ENCODE results near the gene B4GALT2. TPM values are rescaled to one million over a fixed set of nuclear protein-coding genes. Genes with fewer than 3 reads are reported as not detected.

The B4GALT2 gene
- total and polyA plus RNA-seq, 10 of the 15 experiments (the other 5 are each of a cell fraction or from before 2014, with no cell fraction given): 0.98 to 61.0 (median 23.4) TPM

GRCh38 chr1:43976045-43976444, 3.0 kb upstream of the B4GALT2 start:
- FAIRE-seq: no peak
- POLR2A ChIA-PET: interaction anchor here (0.9 to 3.8 kb wide), 4 partner anchors 15 to 46 kb away, joined by 3 to 18 read pairs (median 6); partner anchors contain the start of genes CCDC24 and IPO13
- 77% methylated on average over 4 of the region's 4 CpGs for WGBS (ENCODE audit: insufficient coverage, insufficient replicate concordance, low lambda C conversion rate, missing lambda C conversion rate)
- H4K20me1 ChIP-seq (ENCODE audit: control insufficient read depth, insufficient read depth): no peaks in the 10 kb centered on the region
- intact Hi-C loops (cut with micrococcal nuclease; ENCODE audit: unreplicated experiment) (no loop called here), in situ Hi-C loops (cut with MboI) (no loop called here)
- H3K9ac ChIP-seq (ENCODE audit: control insufficient read depth, insufficient read depth, low read length): peak overlapping the region; percentile 88
- TF ChIP-seq SMAD1 (IDR thresholded peaks at IDR 0.05; ENCODE audit: low read depth, partially characterized antibody) (no peak), CTCF (IDR thresholded peaks at IDR 0.05 in 2 of 3, conservative IDR thresholded peaks at IDR 0.05 in 1 of 3; ENCODE audit: control insufficient read depth in 2 of 3, extremely low read depth in 1 of 3, insufficient read depth in 1 of 3, low read depth in 3 of 3, low read length in 3 of 3) (0 out of 6 replicates have a peak, but pooled peaks of 1 of the 3 experiments have one; percentile 22)
- H3K27me3 ChIP-seq (replicated peaks in 1 of 2; ENCODE audit: control insufficient read depth in 2 of 2, insufficient read depth in 2 of 2, low read length in 1 of 2): no peaks in the 10 kb centered on the region
- SMC1A ChIA-PET (ENCODE audit: uncharacterized antibody, unreplicated experiment): interaction anchor here (0.9 to 1.5 kb wide), 4 partner anchors 15 to 41 kb away, joined by 3 to 4 read pairs (median 3); no protein-coding TSS in a partner anchor
- no TSS peak for BruUV-seq (replicated peaks)
- H3K27ac ChIP-seq (ENCODE audit: control insufficient read depth, insufficient read depth): peak overlapping the region; percentile 73
- ATAC-seq: no peak
- no peak for DNase-seq (ENCODE audit: low read depth, low spot score)
- peak overlapping the region; percentile 84 for H3K4me2 ChIP-seq (ENCODE audit: control insufficient read depth, insufficient read depth)
- H3K9me3 ChIP-seq (replicated peaks; ENCODE audit: control insufficient read depth, insufficient read depth, low read length): no peaks in the 10 kb centered on the region
- CTCF ChIA-PET: interaction anchor here (0.6 to 1.0 kb wide), 4 partner anchors 13 to 62 kb away, joined by 3 to 4 read pairs (median 3); no protein-coding TSS in a partner anchor
- H3K4me3 ChIP-seq: peak overlapping the region; percentile 95
- H3K4me1 ChIP-seq (ENCODE audit: control insufficient read depth, insufficient read depth, low read length): peaks cover 33% of the 10 kb centered on the region
- peaks cover 11 to 15% of the 10 kb centered on the region in 2 experiments for H3K36me3 ChIP-seq (ENCODE audit: control insufficient read depth in 2 of 2, insufficient read depth in 2 of 2, low read length in 1 of 2)
- RAD21 ChIA-PET (ENCODE audit: unreplicated experiment): interaction anchor here (1.5 to 3.0 kb wide), 2 partner anchors 14 to 212 kb away, joined by 4 to 10 read pairs; no protein-coding TSS in a partner anchor
- H3K79me2 ChIP-seq (ENCODE audit: control insufficient read depth, insufficient read depth, low read length): peaks cover 49% of the 10 kb centered on the region
- H2AFZ ChIP-seq (ENCODE audit: control insufficient read depth, low read depth, low read length): no peak overlapping the region

DNA sequence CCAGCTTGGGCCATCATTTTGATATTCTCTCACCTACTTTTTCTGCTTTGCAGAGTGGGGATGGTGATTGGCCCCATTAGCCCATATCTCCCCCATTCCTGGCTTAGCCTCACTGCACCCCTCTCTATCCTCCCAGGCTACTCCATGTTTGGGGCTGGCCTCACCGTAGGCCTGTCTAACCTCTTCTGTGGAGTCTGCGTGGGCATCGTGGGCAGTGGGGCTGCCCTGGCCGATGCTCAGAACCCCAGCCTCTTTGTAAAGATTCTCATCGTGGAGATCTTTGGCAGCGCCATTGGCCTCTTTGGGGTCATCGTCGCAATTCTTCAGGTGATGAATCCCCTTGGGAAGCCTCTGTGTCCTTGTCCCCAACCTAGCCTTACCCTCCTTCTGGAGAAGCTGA, 2.1 kb upstream of the B4GALT2 start:
- WGBS (ENCODE audit: insufficient coverage, insufficient replicate concordance, low lambda C conversion rate, missing lambda C conversion rate): 96% methylated on average over 8 of the region's 8 CpGs
- no peak overlapping the region for H2AFZ ChIP-seq (ENCODE audit: control insufficient read depth, low read depth, low read length)
- no peaks in the 10 kb centered on the region for H3K27me3 ChIP-seq (replicated peaks in 1 of 2; ENCODE audit: control insufficient read depth in 2 of 2, insufficient read depth in 2 of 2, low read length in 1 of 2)
- H3K4me1 ChIP-seq (ENCODE audit: control insufficient read depth, insufficient read depth, low read length): peaks cover 30% of the 10 kb centered on the region
- intact Hi-C loops (cut with micrococcal nuclease; ENCODE audit: unreplicated experiment): no loop called here
- ChIA-PET CTCF (no interaction called here), RAD21 (ENCODE audit: unreplicated experiment) (interaction anchor here (0.6 kb wide), 1 partner anchor 1326 kb away, joined by 3 read pairs; no protein-coding TSS in a partner anchor), SMC1A (ENCODE audit: uncharacterized antibody, unreplicated experiment) (interaction anchor here (1.3 kb wide), 1 partner anchor 16 kb away, joined by 3 read pairs; no protein-coding TSS in a partner anchor), POLR2A (interaction anchor here (0.6 to 3.8 kb wide), 4 partner anchors 15 to 119 kb away, joined by 3 to 18 read pairs (median 4); partner anchors contain the start of gene IPO13)
- peak overlapping the region; percentile 95; the same call in 1 of the 2 replicates for H3K4me3 ChIP-seq
- FAIRE-seq (no peak), ATAC-seq (no peak), DNase-seq (ENCODE audit: low read depth, low spot score) (no peak)
- no peak overlapping the region for H3K27ac ChIP-seq (ENCODE audit: control insufficient read depth, insufficient read depth)
- H4K20me1 ChIP-seq (ENCODE audit: control insufficient read depth, insufficient read depth): no peaks in the 10 kb centered on the region
- H3K79me2 ChIP-seq (ENCODE audit: control insufficient read depth, insufficient read depth, low read length): peaks cover 45% of the 10 kb centered on the region
- H3K36me3 ChIP-seq (ENCODE audit: control insufficient read depth in 2 of 2, insufficient read depth in 2 of 2, low read length in 1 of 2): peaks cover 7 to 15% of the 10 kb centered on the region in 2 experiments
- in situ Hi-C loops (cut with MboI): no loop called here
- TF ChIP-seq SMC3 (IDR thresholded peaks at IDR 0.05; ENCODE audit: borderline replicate concordance, low read length) (no peak), LARP7 (IDR thresholded peaks at IDR 0.05) (no peak)
- BruUV-seq (replicated peaks): no TSS peak
- H3K4me2 ChIP-seq (ENCODE audit: control insufficient read depth, insufficient read depth): peak overlapping the region; percentile 84
- no peak overlapping the region for H3K9ac ChIP-seq (ENCODE audit: control insufficient read depth, insufficient read depth, low read length)
- no peaks in the 10 kb centered on the region for H3K9me3 ChIP-seq (replicated peaks; ENCODE audit: control insufficient read depth, insufficient read depth, low read length)

Measured in GM12878 (cell line).